LNCAP (cell line): ENCODE results near the gene ZFYVE21.

ENCODE experiments used
- TF ChIP-seq, protein P1 (sequence below): fragments of 450-650 bp; IDR thresholded peaks from 2 replicates; pipeline ENCODE4 v1.5.1; 2017; ENCODE audit warnings: mild to moderate bottlenecking

ZFYVE21 gene

DNA sequence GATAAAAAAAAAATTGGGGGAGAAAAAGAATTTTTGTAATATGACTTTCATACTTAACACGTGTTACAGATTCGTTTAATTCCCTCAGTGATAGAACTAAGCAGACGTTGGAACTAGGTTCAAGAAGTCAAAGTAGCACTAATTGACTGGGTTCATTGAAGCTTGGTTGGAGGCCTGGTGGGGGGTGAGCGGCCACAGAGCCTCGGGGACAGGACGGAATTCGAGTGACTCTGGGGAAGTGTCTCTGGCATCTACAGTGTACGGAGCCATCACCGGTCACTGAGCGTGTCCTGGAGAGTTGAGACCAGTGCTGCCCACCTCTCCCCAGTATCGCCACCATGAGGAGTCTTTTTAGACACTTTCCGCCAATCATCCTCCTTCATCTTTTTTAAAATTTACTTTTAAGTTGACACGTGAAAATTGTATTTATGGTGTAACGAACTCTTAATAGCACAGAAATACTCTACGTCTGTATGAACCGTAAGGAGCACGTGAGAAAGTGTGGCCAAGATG, 1.3 kb downstream of the ZFYVE21 start:
- TF ChIP-seq, protein P1, sequence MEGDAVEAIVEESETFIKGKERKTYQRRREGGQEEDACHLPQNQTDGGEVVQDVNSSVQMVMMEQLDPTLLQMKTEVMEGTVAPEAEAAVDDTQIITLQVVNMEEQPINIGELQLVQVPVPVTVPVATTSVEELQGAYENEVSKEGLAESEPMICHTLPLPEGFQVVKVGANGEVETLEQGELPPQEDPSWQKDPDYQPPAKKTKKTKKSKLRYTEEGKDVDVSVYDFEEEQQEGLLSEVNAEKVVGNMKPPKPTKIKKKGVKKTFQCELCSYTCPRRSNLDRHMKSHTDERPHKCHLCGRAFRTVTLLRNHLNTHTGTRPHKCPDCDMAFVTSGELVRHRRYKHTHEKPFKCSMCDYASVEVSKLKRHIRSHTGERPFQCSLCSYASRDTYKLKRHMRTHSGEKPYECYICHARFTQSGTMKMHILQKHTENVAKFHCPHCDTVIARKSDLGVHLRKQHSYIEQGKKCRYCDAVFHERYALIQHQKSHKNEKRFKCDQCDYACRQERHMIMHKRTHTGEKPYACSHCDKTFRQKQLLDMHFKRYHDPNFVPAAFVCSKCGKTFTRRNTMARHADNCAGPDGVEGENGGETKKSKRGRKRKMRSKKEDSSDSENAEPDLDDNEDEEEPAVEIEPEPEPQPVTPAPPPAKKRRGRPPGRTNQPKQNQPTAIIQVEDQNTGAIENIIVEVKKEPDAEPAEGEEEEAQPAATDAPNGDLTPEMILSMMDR, result no peak

GRCh38 chr14:103718572-103718971, 3.0 kb downstream of the ZFYVE21 start:
- TF ChIP-seq, protein P1, result no peak

DNA sequence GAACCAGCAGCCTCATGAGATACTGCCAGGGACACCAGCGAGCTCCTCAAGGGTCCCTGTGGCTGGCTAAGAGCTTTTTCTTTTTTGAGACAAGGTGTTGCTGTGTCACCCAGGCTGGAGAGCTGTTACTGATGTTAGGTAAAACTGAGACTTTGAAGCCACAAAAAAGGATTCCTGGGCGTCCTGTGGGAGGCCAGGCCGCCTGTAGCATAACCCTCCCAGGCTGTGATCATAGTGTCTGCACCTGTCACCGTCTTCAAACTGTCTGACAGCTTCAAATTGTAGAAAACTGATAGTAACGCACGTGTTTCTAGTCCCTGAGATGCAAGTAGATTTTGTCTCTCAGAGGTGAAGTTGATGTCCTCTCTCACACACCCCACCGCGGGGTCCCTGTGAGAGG, 4.1 kb downstream of the ZFYVE21 start:
- TF ChIP-seq, protein P1, result no peak

- TF ChIP-seq, protein P1, result no peak
These were observed 5.9 kb downstream of the ZFYVE21 start for GRCh38 chr14:103721334-103722120.

- TF ChIP-seq, protein P1, result no peak
These were observed 8.1 kb downstream of the ZFYVE21 start for GRCh38 chr14:103723748-103724081.

DNA sequence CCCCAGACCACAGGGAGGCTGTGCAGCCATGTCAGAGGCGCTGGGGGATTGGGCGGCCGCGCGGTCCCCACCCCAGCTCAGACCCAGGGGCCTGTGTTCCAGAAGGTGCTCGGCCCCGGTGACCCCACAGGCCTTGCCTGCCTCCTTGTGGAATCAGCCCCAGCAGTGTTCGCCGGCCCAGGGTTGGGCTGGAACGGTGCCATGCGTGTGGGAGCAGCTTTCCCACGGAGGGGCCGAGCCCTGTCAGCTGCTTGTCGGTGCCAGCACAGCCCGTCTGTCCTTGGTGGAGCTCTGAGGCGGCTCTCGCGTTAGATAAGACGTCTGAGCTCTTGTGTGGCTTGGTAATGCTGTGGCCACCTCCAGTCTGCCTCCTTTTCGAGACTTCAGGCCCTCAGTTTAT, 8.5 kb downstream of the ZFYVE21 start:
- TF ChIP-seq, protein P1, result no peak

GRCh38 chr14:103725001-103725682, 9.5 kb downstream of the ZFYVE21 start:
- TF ChIP-seq, protein P1, result no peak
